ENCODE data around the gene PLEKHA7. TPM values are rescaled to one million over a fixed set of nuclear protein-coding genes. Genes with fewer than 3 reads are reported as not detected.

Gene PLEKHA7
- total RNA-seq, 4 donors from 2014 or later, result 0.72 to 3.6 (median 2.2) TPM

DNA sequence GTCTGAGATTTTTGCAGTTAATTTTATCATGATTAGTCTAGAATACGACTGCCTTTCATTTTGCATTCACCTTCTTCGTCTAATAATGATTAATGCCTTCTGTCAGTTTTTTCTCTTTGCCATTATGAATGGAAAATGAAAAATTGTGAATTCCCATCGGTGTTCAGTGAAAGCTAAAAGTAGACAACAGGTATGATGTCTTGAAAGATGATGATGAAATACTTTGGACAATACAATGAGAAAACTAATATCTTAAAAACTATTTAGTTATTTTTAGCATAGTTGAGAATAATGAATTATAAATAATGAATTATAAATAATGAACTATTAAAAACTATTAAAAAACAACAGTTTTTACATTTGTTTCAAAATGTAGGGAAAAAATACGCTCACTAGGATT is 270.7 kb downstream of the PLEKHA7 start:
- no peak overlapping the region for H3K4me3 ChIP-seq
- H3K27ac ChIP-seq, result no peak overlapping the region
- TF ChIP-seq, protein P1, sequence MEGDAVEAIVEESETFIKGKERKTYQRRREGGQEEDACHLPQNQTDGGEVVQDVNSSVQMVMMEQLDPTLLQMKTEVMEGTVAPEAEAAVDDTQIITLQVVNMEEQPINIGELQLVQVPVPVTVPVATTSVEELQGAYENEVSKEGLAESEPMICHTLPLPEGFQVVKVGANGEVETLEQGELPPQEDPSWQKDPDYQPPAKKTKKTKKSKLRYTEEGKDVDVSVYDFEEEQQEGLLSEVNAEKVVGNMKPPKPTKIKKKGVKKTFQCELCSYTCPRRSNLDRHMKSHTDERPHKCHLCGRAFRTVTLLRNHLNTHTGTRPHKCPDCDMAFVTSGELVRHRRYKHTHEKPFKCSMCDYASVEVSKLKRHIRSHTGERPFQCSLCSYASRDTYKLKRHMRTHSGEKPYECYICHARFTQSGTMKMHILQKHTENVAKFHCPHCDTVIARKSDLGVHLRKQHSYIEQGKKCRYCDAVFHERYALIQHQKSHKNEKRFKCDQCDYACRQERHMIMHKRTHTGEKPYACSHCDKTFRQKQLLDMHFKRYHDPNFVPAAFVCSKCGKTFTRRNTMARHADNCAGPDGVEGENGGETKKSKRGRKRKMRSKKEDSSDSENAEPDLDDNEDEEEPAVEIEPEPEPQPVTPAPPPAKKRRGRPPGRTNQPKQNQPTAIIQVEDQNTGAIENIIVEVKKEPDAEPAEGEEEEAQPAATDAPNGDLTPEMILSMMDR (IDR thresholded peaks at IDR 0.05 in 4 of 5, conservative IDR thresholded peaks at IDR 0.05 in 1 of 5), result no peak
- no peak for TF ChIP-seq POLR2A (IDR thresholded peaks at IDR 0.05)
- ATAC-seq (no peak), DNase-seq (no peak)
- peaks cover 81 to 84% of the 10 kb centered on the region in 2 donors for H3K4me1 ChIP-seq
- H3K36me3 ChIP-seq, result peaks cover 0 to 11% of the 10 kb centered on the region in 2 donors
- no peaks in the 10 kb centered on the region for H3K9me3 ChIP-seq
- in situ Hi-C loops (cut with MboI; ENCODE audit: low sequenced_read_pairs in 4 of 4) (no loop called here), intact Hi-C loops (cut with DNase I; ENCODE audit: low total_unique reads) (no loop called here)
- H3K27me3 ChIP-seq, result no peaks in the 10 kb centered on the region

DNA sequence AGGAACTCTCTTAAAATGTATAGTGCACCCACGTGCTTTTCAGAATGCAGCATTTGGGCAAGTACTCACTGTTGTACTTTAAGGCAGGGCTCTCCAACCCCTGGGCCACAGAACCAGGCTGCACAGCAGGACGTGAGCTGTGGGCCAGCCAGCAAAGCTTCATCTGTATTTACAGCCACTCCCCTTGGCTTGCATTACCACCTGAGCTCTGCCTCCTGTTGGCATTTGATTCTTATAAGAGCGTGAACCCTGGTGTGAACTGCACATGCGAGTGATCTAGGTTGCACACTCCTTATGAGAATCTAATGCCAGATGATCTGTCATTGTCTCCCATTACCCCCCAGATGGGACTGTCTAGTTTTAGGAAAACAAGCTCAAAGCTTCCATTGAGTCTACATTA is 272.7 kb downstream of the PLEKHA7 start:
- Histone ChIP-seq H3K27me3 (no peaks in the 10 kb centered on the region), H3K36me3 (no peaks in the 10 kb centered on the region), H3K4me3 (peak overlapping the region in 1 of 4 donors; percentile 9), H3K9me3 (no peaks in the 10 kb centered on the region), H3K27ac (peak overlapping the region in 2 of 4 donors; percentile 4 to 32), H3K4me1 (peaks cover 66 to 72% of the 10 kb centered on the region in 2 donors)
- no peak for TF ChIP-seq POLR2A (IDR thresholded peaks at IDR 0.05)
- TF ChIP-seq, protein P1 (IDR thresholded peaks at IDR 0.05 in 4 of 5, conservative IDR thresholded peaks at IDR 0.05 in 1 of 5), result no peak
- DNase-seq, result no peak
- intact Hi-C loops (cut with DNase I; ENCODE audit: low total_unique reads) (no loop called here), in situ Hi-C loops (cut with MboI; ENCODE audit: low sequenced_read_pairs in 4 of 4) (no loop called here)
- ATAC-seq, result no peak

DNA sequence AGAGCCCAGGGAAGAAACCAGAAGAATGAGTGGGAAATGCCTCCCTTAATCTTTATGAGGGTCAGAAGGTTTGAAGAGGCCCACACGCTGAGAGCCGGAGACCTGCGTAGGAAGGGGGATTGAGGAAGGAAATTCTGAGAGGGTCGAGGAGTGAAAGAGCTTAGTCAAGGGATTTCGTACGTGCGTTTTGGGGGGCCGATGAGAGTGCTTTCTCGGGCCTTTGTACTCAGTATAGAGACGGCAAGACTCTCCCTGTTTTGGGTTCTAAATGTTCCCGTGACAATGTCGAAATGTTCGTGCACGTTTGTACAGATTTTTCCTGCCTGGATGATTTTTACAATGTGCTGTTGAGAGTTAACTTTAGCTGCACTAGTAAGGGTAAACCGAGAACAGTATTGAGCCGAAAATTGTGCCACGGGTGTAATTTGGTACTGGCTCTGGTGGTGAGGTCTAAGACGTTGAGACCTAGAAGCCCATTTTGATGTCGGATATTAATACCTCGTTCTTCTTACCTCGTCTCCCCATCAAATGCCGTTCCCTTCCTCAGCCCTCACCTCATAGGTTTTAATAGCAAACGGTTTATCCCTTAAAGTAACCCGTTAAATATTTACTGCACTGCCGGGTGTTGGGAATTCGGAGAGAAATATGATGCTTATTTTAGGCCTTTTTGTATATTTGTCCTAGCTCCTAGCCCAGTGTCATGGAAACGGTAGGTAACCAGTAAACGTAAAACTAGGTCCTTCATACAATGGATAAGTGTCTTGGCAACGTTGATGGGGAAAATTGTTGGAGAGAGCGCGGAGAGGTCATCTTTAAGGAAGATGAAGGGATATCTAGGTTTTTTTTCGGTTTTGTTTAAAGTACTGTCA is 275.0 kb downstream of the PLEKHA7 start:
- in situ Hi-C loops (cut with MboI; ENCODE audit: low sequenced_read_pairs in 4 of 4), result no loop called here
- ATAC-seq (peak; percentile 7 to 11), DNase-seq (no peak)
- intact Hi-C loops (cut with DNase I; ENCODE audit: low total_unique reads), result loop anchor here (2.0 to 5.0 kb wide), 3 partner anchors 338 to 947 kb away; partner anchors contain the start of gene RPS13
- Histone ChIP-seq H3K9me3 (no peaks in the 10 kb centered on the region), H3K27me3 (no peaks in the 10 kb centered on the region), H3K27ac (peak overlapping the region; percentile 94 to 97 (median 94)), H3K4me3 (peak overlapping the region; percentile 78 to 91 (median 87)), H3K36me3 (no peaks in the 10 kb centered on the region), H3K4me1 (peaks cover 43 to 49% of the 10 kb centered on the region in 2 donors)
- TF ChIP-seq, protein P1 (IDR thresholded peaks at IDR 0.05 in 4 of 5, conservative IDR thresholded peaks at IDR 0.05 in 1 of 5), result no peak
- TF ChIP-seq POLR2A (IDR thresholded peaks at IDR 0.05), result no peak

DNA sequence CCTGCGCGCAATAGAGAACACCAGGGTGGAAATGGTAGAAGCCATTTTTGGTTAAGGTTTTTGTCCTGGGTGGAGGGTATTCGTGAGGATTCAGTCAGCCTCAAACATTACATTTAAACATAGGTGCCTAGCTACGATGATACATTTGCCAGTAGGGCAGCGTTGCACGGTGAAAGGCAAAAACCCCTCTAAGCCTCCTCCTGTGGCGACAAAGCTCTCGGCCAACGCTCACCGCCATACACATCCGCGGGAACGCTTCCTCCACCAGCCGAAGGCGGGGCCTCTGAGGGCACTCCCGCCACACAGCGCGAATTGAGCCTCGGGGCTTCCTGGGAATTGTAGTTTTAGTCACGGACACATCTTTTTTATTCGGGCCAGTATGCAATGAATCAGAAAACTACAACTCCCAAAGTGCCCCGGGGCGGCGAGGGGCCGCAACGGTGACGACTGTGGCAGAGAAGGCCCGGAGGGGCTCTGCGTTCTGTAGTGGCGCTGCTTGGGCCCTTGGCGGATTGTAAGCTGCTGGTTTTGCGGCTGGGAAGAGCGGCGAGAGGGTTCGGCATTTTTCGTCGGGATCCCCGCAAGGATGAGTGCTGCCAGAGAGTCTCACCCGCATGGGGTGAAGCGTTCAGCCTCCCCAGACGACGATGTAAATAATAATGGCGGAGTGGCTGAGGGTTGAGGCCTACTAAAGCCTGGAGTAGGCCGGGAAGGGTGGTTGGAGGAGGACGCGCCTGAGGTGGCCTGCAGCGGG is 275.8 kb downstream of the PLEKHA7 start, which contains the start of gene C11orf58:
C11orf58 (plus strand) TSS at position 455 of the 754 bp plus-strand sequence; CDS start at position 587, 132 bp downstream.
- intact Hi-C loops (cut with DNase I; ENCODE audit: low total_unique reads) (loop anchor here (2.0 to 5.0 kb wide), 3 partner anchors 339 to 946 kb away; partner anchors contain the start of gene RPS13), in situ Hi-C loops (cut with MboI; ENCODE audit: low sequenced_read_pairs in 4 of 4) (no loop called here)
- no peaks in the 10 kb centered on the region for H3K27me3 ChIP-seq
- H3K4me1 ChIP-seq, result peaks cover 37 to 41% of the 10 kb centered on the region in 2 donors
- no peaks in the 10 kb centered on the region for H3K36me3 ChIP-seq
- ATAC-seq (peak; percentile 97 to 98), DNase-seq (peak; percentile 94 to 97)
- H3K4me3 ChIP-seq, result peak within 1 kb of the TSS; percentile 78 to 91 (median 87)
- TF ChIP-seq, protein P1 (IDR thresholded peaks at IDR 0.05 in 4 of 5, conservative IDR thresholded peaks at IDR 0.05 in 1 of 5), result peak in 1 of 5 experiments; percentile 13
- TF ChIP-seq POLR2A (IDR thresholded peaks at IDR 0.05), result peak; percentile 94 to 95
- H3K9me3 ChIP-seq, result no peaks in the 10 kb centered on the region
- H3K27ac ChIP-seq, result peak within 1 kb of the TSS; percentile 94 to 97 (median 94)
